Neural cell (in vitro differentiated cells): ENCODE measurements around the gene CRX. TPM values are rescaled to one million over a fixed set of nuclear protein-coding genes. Genes with fewer than 3 reads are reported as not detected.

Experiments used
- H2AFZ ChIP-seq: fragments of 200-600, 300-800 bp; sonication (generic), shearing (Covaris generic); 2 replicates; pipeline ENCODE4 v1.6.0; 2014; ENCODE audit warnings: low read depth, mild to moderate bottlenecking, antibody characterized with exemption, low read length, moderate library complexity
- H3F3A ChIP-seq: fragments of 200-600 bp; shearing (Covaris generic); 2 replicates; pipeline ENCODE4 v1.6.1; 2016; ENCODE audit warnings: mild to moderate bottlenecking, moderate library complexity, mixed read lengths, antibody characterized with exemption, low read length; ENCODE audit not compliant: insufficient read depth, poor library complexity, severe bottlenecking
- H3K27ac ChIP-seq: fragments of 200-600, 300-800 bp; sonication (generic), shearing (Covaris generic); 2 replicates; pipeline ENCODE4 v1.5.1; 2014; ENCODE audit warnings: mild to moderate bottlenecking, low read length, moderate library complexity
- H3K27me3 ChIP-seq: fragments of 300-800, 200-600 bp; sonication (generic), shearing (Covaris generic); 2 replicates; pipeline ENCODE4 v1.6.0; 2014; ENCODE audit warnings: mild to moderate bottlenecking, low read depth, low read length, moderate library complexity; ENCODE audit not compliant: insufficient read depth
- H3K36me3 ChIP-seq: fragments of 300-800, 200-600 bp; sonication (generic), shearing (Covaris generic); 2 replicates; pipeline ENCODE4 v1.5.1; 2014; ENCODE audit warnings: mild to moderate bottlenecking, antibody characterized with exemption, low read length, moderate library complexity; ENCODE audit not compliant: insufficient read depth
- H3K4me2 ChIP-seq: fragments of 300-800, 200-600 bp; sonication (generic), shearing (Covaris generic); 2 replicates; pipeline ENCODE4 v1.6.0; 2014; ENCODE audit warnings: mild to moderate bottlenecking, low read length
- H3K4me3 ChIP-seq: fragments of 300-800, 200-600 bp; sonication (generic), shearing (Covaris generic); 2 replicates; pipeline ENCODE4 v1.5.1; 2014; ENCODE audit warnings: mild to moderate bottlenecking, low read length, moderate library complexity
- H3K79me2 ChIP-seq: fragments of 200-600 bp; shearing (Covaris generic); replicated peaks from 2 replicates; pipeline ENCODE4 v1.6.0; 2014; ENCODE audit warnings: mild to moderate bottlenecking, low read length, moderate library complexity; ENCODE audit not compliant: insufficient read depth
- H3K9ac ChIP-seq: fragments of 300-800, 200-600 bp; sonication (generic), shearing (Covaris generic); 2 replicates; pipeline ENCODE4 v1.6.1; 2016; ENCODE audit warnings: mild to moderate bottlenecking, low read length, mixed read lengths
- H3K9me2 ChIP-seq: fragments of 200-600 bp; shearing (Covaris generic); 2 replicates; pipeline ENCODE4 v1.6.1; 2016; ENCODE audit warnings: mild to moderate bottlenecking, low read length, mixed read lengths; ENCODE audit not compliant: insufficient read depth
- H3K9me3 ChIP-seq: fragments of 200-600, 300-800 bp; sonication (generic), shearing (Covaris generic); 2 replicates; pipeline ENCODE4 v1.6.1; 2016; ENCODE audit warnings: mild to moderate bottlenecking, mixed run types, low read length, moderate library complexity, mixed read lengths
- H4K20me1 ChIP-seq: fragments of 200-600 bp; shearing (Covaris generic); 2 replicates; pipeline ENCODE4 v1.6.1; 2016; ENCODE audit warnings: mild to moderate bottlenecking, mixed run types; ENCODE audit not compliant: insufficient read depth
- EP300 ChIP-seq: fragments of 450-650 bp; conservative IDR thresholded peaks from 2 replicates; pipeline ENCODE4 v1.6.1; 2014; ENCODE audit warnings: antibody characterized with exemption, mild to moderate bottlenecking, moderate library complexity; ENCODE audit not compliant: poor library complexity, severe bottlenecking
- EZH2 ChIP-seq: fragments of 200-600, 300-800 bp; shearing (Covaris generic), sonication (generic); IDR thresholded peaks from 2 replicates; pipeline ENCODE4 v1.6.1; 2014; ENCODE audit warnings: antibody characterized with exemption, low read length, borderline replicate concordance, mild to moderate bottlenecking; ENCODE audit not compliant: insufficient read depth, poor library complexity, severe bottlenecking
- MXI1 ChIP-seq: fragments of 450-650 bp; conservative IDR thresholded peaks from 2 replicates; pipeline ENCODE4 v1.6.1; 2014; ENCODE audit warnings: antibody characterized with exemption, mild to moderate bottlenecking; ENCODE audit not compliant: poor library complexity, severe bottlenecking
- POLR2AphosphoS5 ChIP-seq: IDR thresholded peaks from 2 replicates; pipeline ENCODE4 v1.6.1; 2012
- RAD21 ChIP-seq: fragments of 450-650 bp; conservative IDR thresholded peaks from 2 replicates; pipeline ENCODE4 v1.6.1; 2014; ENCODE audit warnings: antibody characterized with exemption, mild to moderate bottlenecking, moderate library complexity
- SMC3 ChIP-seq: fragments of 450-650 bp; conservative IDR thresholded peaks from 2 replicates; pipeline ENCODE4 v1.6.1; 2014; ENCODE audit warnings: antibody characterized with exemption, mild to moderate bottlenecking, moderate library complexity; ENCODE audit not compliant: poor library complexity
- TAF1 ChIP-seq: IDR thresholded peaks from 2 replicates; pipeline ENCODE4 v1.6.1; 2012; ENCODE audit warnings: low read depth
- polyA plus RNA-seq: library from polyadenylated mRNA; depleted of rRNA; stranded (reverse); fragments of >200 nt; gene quantifications from 2 replicates; pipeline ENCODE4 v1.2.3, GENCODE V29; 2014
- TF ChIP-seq, protein P1 (sequence below): IDR thresholded peaks from 2 replicates; pipeline ENCODE4 v1.6.1; 2012; ENCODE audit warnings: borderline replicate concordance
- TF ChIP-seq, protein P2 (sequence below): fragments of 450-650 bp; IDR thresholded peaks from 2 replicates; pipeline ENCODE4 v1.5.1; 2014; ENCODE audit warnings: antibody characterized with exemption, mild to moderate bottlenecking, moderate library complexity; ENCODE audit not compliant: poor library complexity, severe bottlenecking

Gene CRX
- polyA plus RNA-seq, 1 donor from 2014 or later, result not detected

DNA sequence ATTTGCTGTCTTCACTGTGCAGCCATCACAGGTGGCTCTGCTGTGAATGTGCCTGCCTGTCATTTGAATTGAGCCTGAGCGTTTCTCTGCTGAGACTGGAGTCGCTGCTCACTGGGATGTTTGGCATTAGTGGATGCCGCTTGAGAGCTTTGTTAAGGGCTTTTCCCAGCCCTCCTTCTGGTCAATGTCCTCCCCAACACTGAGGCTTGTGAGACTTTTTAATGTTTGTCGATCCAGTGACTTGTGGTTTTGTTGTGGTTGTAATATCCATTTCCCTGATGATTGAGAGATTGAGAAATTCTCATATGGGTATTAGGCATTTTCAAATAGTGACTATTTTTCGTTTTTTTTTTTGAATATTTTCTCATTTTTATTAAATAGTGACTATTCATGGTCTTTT, 39.9 kb downstream of the CRX start:
- H3K9ac ChIP-seq, result no peak overlapping the region
- TF ChIP-seq TAF1 (no peak), POLR2AphosphoS5 (no peak), RAD21 (no peak), SMC3 (no peak), EP300 (no peak), MXI1 (no peak), EZH2 (no peak)
- TF ChIP-seq, protein P1, sequence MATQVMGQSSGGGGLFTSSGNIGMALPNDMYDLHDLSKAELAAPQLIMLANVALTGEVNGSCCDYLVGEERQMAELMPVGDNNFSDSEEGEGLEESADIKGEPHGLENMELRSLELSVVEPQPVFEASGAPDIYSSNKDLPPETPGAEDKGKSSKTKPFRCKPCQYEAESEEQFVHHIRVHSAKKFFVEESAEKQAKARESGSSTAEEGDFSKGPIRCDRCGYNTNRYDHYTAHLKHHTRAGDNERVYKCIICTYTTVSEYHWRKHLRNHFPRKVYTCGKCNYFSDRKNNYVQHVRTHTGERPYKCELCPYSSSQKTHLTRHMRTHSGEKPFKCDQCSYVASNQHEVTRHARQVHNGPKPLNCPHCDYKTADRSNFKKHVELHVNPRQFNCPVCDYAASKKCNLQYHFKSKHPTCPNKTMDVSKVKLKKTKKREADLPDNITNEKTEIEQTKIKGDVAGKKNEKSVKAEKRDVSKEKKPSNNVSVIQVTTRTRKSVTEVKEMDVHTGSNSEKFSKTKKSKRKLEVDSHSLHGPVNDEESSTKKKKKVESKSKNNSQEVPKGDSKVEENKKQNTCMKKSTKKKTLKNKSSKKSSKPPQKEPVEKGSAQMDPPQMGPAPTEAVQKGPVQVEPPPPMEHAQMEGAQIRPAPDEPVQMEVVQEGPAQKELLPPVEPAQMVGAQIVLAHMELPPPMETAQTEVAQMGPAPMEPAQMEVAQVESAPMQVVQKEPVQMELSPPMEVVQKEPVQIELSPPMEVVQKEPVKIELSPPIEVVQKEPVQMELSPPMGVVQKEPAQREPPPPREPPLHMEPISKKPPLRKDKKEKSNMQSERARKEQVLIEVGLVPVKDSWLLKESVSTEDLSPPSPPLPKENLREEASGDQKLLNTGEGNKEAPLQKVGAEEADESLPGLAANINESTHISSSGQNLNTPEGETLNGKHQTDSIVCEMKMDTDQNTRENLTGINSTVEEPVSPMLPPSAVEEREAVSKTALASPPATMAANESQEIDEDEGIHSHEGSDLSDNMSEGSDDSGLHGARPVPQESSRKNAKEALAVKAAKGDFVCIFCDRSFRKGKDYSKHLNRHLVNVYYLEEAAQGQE, result no peak
- TF ChIP-seq, protein P2, sequence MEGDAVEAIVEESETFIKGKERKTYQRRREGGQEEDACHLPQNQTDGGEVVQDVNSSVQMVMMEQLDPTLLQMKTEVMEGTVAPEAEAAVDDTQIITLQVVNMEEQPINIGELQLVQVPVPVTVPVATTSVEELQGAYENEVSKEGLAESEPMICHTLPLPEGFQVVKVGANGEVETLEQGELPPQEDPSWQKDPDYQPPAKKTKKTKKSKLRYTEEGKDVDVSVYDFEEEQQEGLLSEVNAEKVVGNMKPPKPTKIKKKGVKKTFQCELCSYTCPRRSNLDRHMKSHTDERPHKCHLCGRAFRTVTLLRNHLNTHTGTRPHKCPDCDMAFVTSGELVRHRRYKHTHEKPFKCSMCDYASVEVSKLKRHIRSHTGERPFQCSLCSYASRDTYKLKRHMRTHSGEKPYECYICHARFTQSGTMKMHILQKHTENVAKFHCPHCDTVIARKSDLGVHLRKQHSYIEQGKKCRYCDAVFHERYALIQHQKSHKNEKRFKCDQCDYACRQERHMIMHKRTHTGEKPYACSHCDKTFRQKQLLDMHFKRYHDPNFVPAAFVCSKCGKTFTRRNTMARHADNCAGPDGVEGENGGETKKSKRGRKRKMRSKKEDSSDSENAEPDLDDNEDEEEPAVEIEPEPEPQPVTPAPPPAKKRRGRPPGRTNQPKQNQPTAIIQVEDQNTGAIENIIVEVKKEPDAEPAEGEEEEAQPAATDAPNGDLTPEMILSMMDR, result no peak
- H3K9me3 ChIP-seq, result no peaks in the 10 kb centered on the region
- H3K79me2 ChIP-seq, result no peaks in the 10 kb centered on the region
- no peaks in the 10 kb centered on the region for H3F3A ChIP-seq
- no peaks in the 10 kb centered on the region for H4K20me1 ChIP-seq
- no peak overlapping the region for H3K4me3 ChIP-seq
- H3K4me2 ChIP-seq, result no peak overlapping the region
- no peak overlapping the region for H3K27ac ChIP-seq
- H3K27me3 ChIP-seq, result no peaks in the 10 kb centered on the region
- no peaks in the 10 kb centered on the region for H3K9me2 ChIP-seq
- H3K36me3 ChIP-seq, result no peaks in the 10 kb centered on the region
- H2AFZ ChIP-seq, result no peak overlapping the region

DNA sequence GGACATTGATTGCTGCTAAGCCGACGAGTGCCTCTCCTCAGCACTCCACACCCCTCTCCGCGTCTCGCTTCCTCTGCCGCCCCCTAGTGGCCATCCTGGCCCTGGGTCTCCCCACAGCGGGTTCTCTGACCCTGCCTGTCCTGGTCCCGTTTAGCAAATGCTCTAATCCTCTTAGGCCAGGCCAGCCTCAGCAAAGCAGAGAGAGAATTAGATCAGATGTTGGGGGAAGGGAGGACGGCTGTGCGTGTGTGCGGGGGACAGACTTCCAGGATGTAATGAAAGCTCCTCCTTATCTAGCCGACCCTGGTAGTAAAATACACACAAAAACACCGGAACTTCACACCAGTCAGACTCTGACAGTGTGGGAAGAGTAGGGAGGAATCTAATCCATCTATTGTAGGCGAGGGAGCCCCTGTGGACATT, 41.8 kb downstream of the CRX start:
- H3K4me3 ChIP-seq, result no peak overlapping the region
- H4K20me1 ChIP-seq, result no peaks in the 10 kb centered on the region
- H3K9ac ChIP-seq, result no peak overlapping the region
- no peaks in the 10 kb centered on the region for H3K9me2 ChIP-seq
- H3K36me3 ChIP-seq, result no peaks in the 10 kb centered on the region
- H3K27me3 ChIP-seq, result no peaks in the 10 kb centered on the region
- no peaks in the 10 kb centered on the region for H3K9me3 ChIP-seq
- H3K4me2 ChIP-seq, result no peak overlapping the region
- H2AFZ ChIP-seq, result no peak overlapping the region
- no peaks in the 10 kb centered on the region for H3F3A ChIP-seq
- no peaks in the 10 kb centered on the region for H3K79me2 ChIP-seq
- H3K27ac ChIP-seq, result no peak overlapping the region
- peak; percentile 78 for TF ChIP-seq RAD21
- TF ChIP-seq, protein P2, result peak; percentile 87
- no peak for TF ChIP-seq TAF1
- TF ChIP-seq, protein P1, result no peak
- TF ChIP-seq POLR2AphosphoS5, result no peak
- peak; percentile 76 for TF ChIP-seq SMC3
- no peak for TF ChIP-seq EZH2
- TF ChIP-seq MXI1, result no peak
- no peak for TF ChIP-seq EP300
